Measurements from ENCODE around the gene SRPK1.

DNA sequence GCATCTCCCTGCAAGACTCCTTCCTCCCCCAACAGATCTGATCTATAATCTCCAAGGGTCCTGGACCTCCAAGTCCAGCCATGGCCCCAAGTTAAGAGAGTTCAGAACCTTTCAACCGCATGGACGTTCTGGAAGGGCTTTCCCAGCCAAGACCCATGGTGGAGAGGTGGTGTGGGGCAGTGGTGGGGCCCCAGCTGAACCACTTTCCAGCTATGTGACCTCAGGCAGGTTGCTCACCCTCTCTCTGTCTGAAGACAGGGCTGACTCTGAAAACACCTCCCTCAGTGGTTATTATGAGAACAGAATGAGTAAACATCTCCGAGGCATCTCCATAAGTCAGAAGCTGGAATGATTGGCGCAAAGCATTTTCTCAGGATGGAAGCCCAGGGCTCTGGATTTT lies 124.7 kb downstream of the SRPK1 start:
- TF ChIP-seq CTCF (conservative IDR thresholded peaks at IDR 0.05; ENCODE audit: low read length) (no peak), EZH2phosphoT487 (IDR thresholded peaks at IDR 0.05; ENCODE audit: borderline replicate concordance, low read depth, low read length) (no peak)

All from OCI-LY7 (cell line).